ENCODE data around the gene CRYBG2.

- TF ChIP-seq CTCF (conservative IDR thresholded peaks at IDR 0.05) (no peak), EZH2 (IDR thresholded peaks at IDR 0.05; ENCODE audit: low read depth) (no peak)
Measured at GRCh38 chr1:26295194-26296138, 58.5 kb downstream of the CRYBG2 start.
